Thyroid gland (tissue), 4 donors: ENCODE measurements around the gene LMO4.

ENCODE experiments used
- POLR2A ChIP-seq, 2 donors: fragments of 450-650 bp; IDR thresholded peaks; one replicate each; pipeline ENCODE4 v1.6.1; 2017; ENCODE audit warnings: antibody characterized with exemption in 2 of 2, mild to moderate bottlenecking in 2 of 2, moderate library complexity in 1 of 2
- TF ChIP-seq, protein P1 (sequence below), 6 experiments: fragments of 200-600 bp in 3 of 6; fragments of 450-650 bp in 3 of 6; sonication (generic) in 3 of 6; IDR thresholded peaks; one replicate each; pipeline ENCODE4 v1.5.1; 2016 to 2019; ENCODE audit warnings: antibody characterized with exemption in 6 of 6, mild to moderate bottlenecking in 2 of 6, inconsistent platforms in 1 of 6, moderate library complexity in 1 of 6

DNA sequence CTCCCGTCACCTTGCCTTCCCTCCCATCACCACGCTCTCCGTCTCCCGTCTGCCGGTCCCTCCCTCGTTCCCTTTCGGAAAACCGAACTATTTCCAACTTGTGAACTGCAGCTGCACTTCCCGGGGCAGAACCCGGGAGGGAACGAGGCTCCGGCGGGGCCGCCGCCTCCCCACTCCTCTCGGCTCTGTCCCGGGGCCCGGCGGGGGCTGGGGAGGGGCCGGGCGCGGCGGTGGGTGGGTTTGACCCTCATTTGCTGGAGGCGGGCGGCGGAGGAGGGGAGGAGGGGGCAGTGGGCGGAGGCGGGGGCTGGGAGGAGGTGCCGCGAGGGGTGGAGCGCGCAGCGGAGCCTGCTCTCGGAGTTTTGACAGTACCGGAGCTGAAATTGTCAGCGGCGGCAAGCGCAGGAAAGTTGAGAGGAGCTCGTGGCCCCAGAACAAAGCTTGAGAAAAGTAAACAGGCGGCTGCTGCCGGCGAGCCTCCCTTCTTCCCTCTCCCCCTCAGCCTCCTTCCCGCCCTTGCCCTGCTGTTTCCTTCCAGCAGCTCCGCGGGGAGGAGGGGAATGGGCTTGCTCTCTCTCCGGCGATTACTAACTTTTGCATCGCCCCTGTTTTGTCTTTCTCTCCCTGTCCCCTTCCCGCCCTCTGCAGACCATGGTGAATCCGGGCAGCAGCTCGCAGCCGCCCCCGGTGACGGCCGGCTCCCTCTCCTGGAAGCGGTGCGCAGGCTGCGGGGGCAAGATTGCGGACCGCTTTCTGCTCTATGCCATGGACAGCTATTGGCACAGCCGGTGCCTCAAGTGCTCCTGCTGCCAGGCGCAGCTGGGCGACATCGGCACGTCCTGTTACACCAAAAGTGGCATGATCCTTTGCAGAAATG is 2.9 kb downstream of the LMO4 start:
- TF ChIP-seq, protein P1, sequence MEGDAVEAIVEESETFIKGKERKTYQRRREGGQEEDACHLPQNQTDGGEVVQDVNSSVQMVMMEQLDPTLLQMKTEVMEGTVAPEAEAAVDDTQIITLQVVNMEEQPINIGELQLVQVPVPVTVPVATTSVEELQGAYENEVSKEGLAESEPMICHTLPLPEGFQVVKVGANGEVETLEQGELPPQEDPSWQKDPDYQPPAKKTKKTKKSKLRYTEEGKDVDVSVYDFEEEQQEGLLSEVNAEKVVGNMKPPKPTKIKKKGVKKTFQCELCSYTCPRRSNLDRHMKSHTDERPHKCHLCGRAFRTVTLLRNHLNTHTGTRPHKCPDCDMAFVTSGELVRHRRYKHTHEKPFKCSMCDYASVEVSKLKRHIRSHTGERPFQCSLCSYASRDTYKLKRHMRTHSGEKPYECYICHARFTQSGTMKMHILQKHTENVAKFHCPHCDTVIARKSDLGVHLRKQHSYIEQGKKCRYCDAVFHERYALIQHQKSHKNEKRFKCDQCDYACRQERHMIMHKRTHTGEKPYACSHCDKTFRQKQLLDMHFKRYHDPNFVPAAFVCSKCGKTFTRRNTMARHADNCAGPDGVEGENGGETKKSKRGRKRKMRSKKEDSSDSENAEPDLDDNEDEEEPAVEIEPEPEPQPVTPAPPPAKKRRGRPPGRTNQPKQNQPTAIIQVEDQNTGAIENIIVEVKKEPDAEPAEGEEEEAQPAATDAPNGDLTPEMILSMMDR (IDR thresholded peaks at IDR 0.05) = peak in 1 of 6 experiments; percentile 15
- TF ChIP-seq POLR2A (IDR thresholded peaks at IDR 0.05) = peak in 1 of 2 donors; percentile 67
